ENCODE data around the gene SLC9A2. TPM values are rescaled to one million over a fixed set of nuclear protein-coding genes. Genes with fewer than 3 reads are reported as not detected.

The SLC9A2 gene, protein sequence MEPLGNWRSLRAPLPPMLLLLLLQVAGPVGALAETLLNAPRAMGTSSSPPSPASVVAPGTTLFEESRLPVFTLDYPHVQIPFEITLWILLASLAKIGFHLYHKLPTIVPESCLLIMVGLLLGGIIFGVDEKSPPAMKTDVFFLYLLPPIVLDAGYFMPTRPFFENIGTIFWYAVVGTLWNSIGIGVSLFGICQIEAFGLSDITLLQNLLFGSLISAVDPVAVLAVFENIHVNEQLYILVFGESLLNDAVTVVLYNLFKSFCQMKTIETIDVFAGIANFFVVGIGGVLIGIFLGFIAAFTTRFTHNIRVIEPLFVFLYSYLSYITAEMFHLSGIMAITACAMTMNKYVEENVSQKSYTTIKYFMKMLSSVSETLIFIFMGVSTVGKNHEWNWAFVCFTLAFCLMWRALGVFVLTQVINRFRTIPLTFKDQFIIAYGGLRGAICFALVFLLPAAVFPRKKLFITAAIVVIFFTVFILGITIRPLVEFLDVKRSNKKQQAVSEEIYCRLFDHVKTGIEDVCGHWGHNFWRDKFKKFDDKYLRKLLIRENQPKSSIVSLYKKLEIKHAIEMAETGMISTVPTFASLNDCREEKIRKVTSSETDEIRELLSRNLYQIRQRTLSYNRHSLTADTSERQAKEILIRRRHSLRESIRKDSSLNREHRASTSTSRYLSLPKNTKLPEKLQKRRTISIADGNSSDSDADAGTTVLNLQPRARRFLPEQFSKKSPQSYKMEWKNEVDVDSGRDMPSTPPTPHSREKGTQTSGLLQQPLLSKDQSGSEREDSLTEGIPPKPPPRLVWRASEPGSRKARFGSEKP
- total RNA-seq (ENCODE audit: low replicate concordance) = 0.06 TPM in 1 of 2 replicates, not detected in the other

DNA sequence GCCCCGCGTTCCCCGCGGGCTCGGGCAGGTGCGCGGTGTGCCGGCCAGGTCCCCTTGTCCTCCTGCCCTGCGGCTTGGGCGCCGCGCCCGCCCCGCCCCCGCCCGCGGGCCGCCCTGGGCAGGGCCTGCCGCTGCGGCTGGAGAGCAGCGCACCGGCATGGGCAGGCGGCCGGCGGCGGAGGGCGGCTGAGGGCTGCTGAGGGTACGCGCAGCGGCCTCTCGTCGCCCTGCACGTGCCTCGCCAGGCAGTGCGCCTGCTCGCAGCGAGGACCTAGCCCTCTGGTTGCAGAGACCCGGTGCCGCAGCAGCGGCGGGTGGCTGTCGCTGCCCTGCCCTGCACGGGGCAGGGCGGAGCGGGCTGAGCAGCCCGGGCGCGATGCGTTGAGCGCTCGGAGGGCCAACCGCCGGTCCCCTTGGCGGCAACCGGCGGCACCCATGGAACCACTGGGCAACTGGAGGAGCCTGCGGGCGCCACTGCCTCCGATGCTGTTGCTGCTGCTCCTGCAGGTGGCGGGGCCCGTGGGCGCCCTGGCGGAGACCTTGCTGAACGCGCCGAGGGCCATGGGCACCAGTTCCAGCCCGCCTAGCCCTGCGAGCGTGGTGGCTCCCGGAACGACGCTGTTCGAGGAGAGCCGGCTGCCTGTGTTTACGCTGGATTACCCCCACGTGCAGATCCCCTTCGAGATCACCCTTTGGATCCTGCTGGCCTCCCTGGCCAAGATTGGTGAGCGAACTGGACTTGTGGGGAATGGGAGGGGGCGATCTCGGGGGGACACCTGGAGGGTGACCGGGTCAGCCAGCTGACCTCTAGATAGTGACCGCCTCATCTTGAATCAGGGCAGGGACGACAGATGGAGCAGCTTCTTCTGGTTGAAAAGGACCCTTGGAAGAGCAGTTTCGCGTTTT is at the start of gene SLC9A2:
SLC9A2 (plus strand) TSS at position 140 of the 906 bp plus-strand sequence; CDS start at position 436, 296 bp downstream.
- DNase-seq (ENCODE audit: low spot score) = peak; percentile 89
- H3K4me2 ChIP-seq = peak within 1 kb of the TSS; percentile 95
- H3K9ac ChIP-seq = no peak within 1 kb of the TSS
- Mint-ChIP-seq H3K27ac (no peak within 1 kb of the TSS), H3K36me3 (no peaks in the 10 kb centered on the region), H3K4me3 (peak within 1 kb of the TSS; percentile 84), H3K9me3 (no peaks in the 10 kb centered on the region), H3K4me1 (peaks cover 12% of the 10 kb centered on the region), H3K27me3 (ENCODE audit: insufficient read depth, low read depth) (peaks cover 42% of the 10 kb centered on the region)
- peaks cover 14% of the 10 kb centered on the region for H3K4me1 ChIP-seq
- H3K9me3 ChIP-seq (ENCODE audit: low read depth) = no peaks in the 10 kb centered on the region
- no peak within 1 kb of the TSS for H3K27ac ChIP-seq
- H3K79me2 ChIP-seq (ENCODE audit: low read depth) = no peaks in the 10 kb centered on the region
- H3K4me3 ChIP-seq = peak within 1 kb of the TSS; percentile 63
- peaks cover 98% of the 10 kb centered on the region for H3K27me3 ChIP-seq
- H3K36me3 ChIP-seq = no peaks in the 10 kb centered on the region
- H4K20me1 ChIP-seq (ENCODE audit: low read depth) = peaks cover 2% of the 10 kb centered on the region
- TF ChIP-seq EZH2 (IDR thresholded peaks at IDR 0.05) (peak; percentile 62), EZH2phosphoT487 (IDR thresholded peaks at IDR 0.05) (peak; percentile 30), CTCF (IDR thresholded peaks at IDR 0.05) (no peak)
- H3F3A ChIP-seq (ENCODE audit: low read depth) = peaks cover 7% of the 10 kb centered on the region
- peak within 1 kb of the TSS; percentile 99 for H2AFZ ChIP-seq (replicated peaks)

DNA sequence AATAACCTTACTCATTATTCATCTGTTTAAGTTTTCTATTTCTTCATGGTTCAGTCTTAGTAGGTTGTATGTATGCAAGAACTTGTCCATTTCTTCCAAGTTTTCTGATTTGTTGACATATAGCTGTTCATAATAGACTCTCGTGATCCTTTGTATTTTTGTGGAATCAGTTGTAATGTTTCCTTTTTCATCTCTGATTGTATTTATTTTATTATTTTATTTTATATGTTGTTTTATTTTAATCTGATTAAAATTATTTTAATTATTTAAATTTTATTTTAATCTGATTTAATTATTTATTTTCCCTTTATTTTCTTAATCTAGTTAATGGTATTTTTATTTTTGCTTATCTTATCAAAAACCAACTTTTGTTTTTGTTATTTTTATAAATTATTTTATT is 43.5 kb upstream of the SLC9A2 start:
- H3K4me1 Mint-ChIP-seq = no peaks in the 10 kb centered on the region

More for the DNA sequence above, 43.5 kb upstream of the SLC9A2 start:
- H3K27ac ChIP-seq = no peak overlapping the region
- no peaks in the 10 kb centered on the region for H3K27me3 ChIP-seq
- no peaks in the 10 kb centered on the region for H3K79me2 ChIP-seq (ENCODE audit: low read depth)
- no peak overlapping the region for H3K4me3 Mint-ChIP-seq
- no peak overlapping the region for H3K9ac ChIP-seq
- H3K4me1 ChIP-seq = no peaks in the 10 kb centered on the region
- no peak overlapping the region for H3K27ac Mint-ChIP-seq
- H3K27me3 Mint-ChIP-seq (ENCODE audit: insufficient read depth, low read depth) = no peaks in the 10 kb centered on the region
- H3K36me3 ChIP-seq = no peaks in the 10 kb centered on the region
- no peak for DNase-seq (ENCODE audit: low spot score)
- no peaks in the 10 kb centered on the region for H3F3A ChIP-seq (ENCODE audit: low read depth)
- no peak overlapping the region for H3K4me2 ChIP-seq
- no peaks in the 10 kb centered on the region for H3K36me3 Mint-ChIP-seq
- no peak overlapping the region for H2AFZ ChIP-seq (replicated peaks)
- H3K4me3 ChIP-seq = no peak overlapping the region
- H3K9me3 ChIP-seq (ENCODE audit: low read depth) = no peaks in the 10 kb centered on the region
- TF ChIP-seq CTCF (IDR thresholded peaks at IDR 0.05) = no peak
- no peak for TF ChIP-seq EZH2phosphoT487 (IDR thresholded peaks at IDR 0.05)
- TF ChIP-seq EZH2 (IDR thresholded peaks at IDR 0.05) = no peak
- H4K20me1 ChIP-seq (ENCODE audit: low read depth) = no peaks in the 10 kb centered on the region
- peaks cover 15% of the 10 kb centered on the region for H3K9me3 Mint-ChIP-seq

All from neural progenitor cell (in vitro differentiated cells).